HG02610 (cell line): ENCODE data around the gene CYBRD1.
"Not testable (repeated sequence)": the region's sequence is repeated elsewhere in the genome, so short reads cannot be mapped to it uniquely, and the experiment has no call there.

Experiments
- ATAC-seq: cut with Tn5 transposase; IDR thresholded peaks from one replicate; pipeline ENCODE4 v1.9.1; 2021; ENCODE audit warnings: mild to moderate bottlenecking, moderate library complexity; ENCODE audit not compliant: unreplicated experiment

The CYBRD1 gene

DNA sequence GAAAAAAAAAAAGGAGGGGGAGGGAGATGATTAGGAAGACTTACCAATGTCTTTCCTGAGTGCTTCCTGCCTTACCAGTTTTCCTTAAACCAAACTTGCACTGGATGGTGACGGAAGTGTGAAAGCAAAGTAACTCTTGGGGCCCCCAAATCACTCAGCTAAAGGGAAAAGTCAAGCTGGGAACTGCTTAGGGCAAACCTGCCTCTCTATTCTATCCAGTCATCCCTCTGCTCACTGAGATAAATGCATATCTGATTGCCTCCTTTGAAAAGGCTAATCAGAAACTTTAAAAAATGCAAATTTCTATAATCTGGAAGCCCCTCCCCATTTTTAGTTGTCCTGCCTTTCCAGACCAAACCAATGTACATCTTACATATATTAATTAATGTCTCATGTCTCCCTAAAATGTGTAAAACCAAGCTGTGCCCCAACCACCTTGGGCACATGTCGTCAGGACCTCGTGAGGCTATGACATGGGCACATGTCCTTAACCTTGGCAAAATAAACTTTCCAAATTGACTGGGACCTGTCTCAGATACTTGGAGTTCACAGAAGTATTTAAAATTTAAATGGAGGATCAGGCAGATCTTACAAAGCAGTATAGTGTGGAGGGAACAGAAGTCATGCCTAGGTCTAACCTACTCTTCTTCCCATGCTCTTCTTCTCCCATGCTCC is 7.2 kb upstream of the CYBRD1 start:
- ATAC-seq = no peak

DNA sequence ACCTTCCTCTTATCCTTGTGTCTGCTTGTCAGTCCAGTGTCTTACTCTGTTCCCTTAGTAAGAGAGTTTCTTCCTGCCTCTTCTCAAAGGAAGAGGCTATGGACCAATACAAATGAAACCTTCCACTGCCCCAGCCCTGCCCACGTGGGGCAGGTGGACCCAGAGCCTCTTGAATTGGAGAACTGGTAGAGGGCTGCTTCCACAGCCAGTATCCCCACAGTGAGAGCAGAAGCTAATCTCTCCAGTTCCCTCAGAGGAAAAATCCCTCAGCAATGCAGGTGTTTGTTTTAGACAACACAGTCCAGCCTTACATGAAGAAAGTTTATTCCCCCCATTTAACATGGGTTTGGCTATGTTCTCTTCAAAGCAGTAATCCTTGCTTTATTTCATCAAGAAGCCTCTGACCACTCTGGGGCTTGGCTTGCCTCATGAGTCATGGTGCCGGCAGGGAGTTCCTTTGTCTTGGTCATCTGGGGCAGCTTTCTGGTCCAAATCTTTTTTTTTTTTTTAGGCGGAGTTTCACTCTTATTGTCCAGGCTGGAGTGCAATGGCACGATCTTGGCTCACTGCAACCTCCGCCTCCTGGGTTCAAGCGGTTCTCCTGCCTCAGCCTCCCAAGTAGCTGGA is 6.5 kb upstream of the CYBRD1 start:
- no peak for ATAC-seq

DNA sequence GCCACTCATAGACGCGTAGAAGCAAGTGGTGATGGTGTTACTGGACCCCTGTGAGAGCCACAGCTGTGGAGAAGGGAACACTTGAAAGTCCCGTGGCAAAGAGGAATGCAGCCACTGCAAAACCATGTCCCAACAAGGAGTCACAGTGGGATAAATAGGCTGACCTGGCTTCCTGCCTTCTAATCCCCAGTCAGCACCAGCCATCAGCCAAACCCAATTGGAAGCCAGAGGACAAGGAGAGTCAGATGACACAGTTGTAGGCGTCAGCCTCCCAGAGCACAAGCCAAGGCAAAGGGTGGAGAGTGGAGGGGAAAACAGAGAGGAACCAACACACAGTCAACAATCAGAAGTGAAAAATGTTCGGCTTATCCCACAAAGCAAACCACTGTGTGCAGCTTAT is 5.5 kb upstream of the CYBRD1 start:
- ATAC-seq = no peak

DNA sequence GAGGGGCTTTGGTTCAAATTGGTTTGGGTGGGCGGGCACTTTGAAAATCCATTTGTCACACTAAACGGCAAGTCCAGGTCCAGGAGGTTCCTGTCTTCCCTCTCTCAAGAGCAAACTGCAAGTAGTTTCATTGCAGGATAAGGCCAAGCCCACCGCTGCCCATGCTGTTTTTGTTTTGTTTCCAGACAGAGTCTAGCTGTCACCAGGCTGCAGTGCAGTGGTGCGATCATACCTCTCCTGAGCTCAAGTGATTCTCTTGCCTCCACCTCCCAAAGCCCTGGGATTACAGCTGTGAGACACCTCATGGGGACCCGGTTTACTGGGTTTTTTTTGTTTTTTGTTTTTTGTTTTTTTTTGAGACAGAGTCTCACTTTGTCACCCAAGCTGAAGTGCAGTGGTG is 1.8 kb upstream of the CYBRD1 start:
- ATAC-seq = no peak

DNA sequence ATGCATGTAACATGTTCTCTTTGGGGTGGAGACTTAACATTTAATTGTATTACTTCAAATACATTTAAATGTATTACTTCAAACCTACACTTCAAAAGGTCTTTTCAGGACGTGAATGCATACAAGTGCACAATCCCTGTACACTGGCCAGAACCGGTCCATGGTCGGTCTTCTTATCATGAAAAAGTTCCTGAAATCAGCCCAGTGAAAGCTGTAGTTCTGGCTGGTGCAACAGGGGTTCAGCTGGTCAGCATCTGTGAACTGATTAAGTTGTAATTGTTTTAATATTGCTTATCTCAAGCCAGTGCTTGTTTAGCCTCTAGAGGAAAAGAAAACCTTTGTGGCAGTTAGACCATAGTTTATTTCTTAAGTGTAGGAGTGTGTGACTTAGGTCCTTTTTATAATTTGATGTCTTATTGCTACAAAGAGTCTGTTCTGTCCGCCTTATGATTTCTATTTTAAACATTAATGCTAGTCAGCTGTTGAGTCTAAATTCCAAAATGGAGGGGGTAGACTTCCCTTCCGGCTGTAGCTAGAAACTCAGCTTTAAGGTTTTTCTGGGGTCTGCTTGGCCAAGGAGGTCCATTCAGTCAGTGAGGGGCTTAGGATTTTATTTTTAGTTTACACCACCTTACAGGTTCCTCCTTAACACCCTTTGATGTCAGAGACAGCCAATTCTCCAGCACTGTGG is 768 bp upstream of the CYBRD1 start:
- no peak for ATAC-seq

DNA sequence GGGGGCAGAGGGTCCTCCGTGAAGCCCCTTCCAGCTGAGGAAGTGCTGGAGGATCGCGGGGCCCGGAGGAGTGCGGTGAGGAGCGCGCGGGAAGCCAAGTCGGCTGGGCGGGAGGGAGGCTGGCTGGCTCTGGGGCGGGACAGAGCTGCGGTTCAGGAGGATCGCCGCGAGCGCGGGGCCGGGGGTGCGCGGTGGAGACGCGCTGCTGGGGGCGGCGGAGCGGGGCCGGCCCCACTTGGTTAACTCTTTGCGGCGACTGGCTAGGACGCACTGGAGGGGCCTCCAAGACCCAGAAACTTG is 464 bp downstream of the CYBRD1 start:
- no peak for ATAC-seq

DNA sequence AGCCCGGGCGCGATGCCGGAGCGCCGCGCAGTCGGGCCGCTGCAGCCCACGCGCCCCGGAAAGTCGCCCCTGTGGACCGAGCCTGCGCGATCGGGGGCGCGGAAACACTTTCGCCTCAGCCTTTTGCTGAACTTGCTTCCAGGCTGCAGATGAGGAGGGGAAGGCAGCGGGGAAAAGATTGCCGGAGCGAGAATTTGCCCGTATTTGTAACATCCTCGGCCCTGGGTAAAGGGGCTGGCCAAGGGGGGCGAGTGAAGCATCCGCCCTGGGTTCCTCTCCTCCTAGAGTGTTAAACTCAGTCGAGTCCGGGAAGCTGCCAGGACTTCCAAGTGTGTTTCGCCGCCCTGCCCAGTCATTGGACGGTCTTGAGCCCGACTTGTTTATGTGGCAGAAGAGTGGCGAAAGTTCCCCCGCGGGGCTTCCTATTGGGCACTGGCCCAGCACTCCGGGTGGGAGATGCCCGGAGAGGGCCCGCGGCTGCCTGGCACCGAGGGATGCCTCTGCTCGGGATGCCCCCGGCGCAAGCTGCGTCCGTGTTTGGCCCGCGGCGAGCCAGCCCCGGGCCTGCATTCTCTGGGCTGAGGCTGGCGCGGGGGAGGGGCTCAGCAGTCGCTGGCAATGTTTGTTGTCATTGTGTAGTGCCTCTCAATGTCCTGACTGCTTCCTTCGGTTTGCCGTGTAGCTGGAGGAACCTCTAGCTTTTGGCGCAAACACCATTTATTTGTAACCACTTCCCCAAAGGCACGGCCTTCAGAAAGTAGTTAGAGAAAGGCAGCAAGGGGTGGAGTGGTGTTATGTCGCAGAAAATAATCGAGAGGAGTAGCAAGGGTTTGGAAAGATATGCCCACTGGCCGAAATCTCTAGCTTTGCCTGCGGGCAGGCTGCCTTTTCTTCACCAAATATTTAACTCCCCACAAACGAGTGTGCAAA is 1.1 kb downstream of the CYBRD1 start:
- ATAC-seq = no peak

DNA sequence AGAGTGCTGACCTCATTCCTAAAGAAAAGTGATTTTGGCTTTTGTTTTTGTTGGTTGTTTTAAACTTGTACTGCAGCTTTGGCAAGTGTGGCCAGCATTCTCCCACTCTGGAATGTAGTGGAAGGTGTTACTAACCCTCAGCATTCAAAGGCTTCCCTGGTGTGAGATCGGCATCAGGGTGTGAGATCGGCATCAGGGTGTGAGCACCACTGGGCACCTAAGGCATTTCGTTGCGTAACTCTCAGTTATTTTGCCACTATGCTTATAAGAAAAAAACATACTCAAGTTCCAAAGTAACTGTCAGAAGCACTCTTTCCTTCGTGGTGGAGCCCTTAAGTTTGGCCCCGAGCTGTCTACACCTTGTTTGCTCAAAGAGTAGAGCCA is 1.7 kb downstream of the CYBRD1 start:
- ATAC-seq = no peak

DNA sequence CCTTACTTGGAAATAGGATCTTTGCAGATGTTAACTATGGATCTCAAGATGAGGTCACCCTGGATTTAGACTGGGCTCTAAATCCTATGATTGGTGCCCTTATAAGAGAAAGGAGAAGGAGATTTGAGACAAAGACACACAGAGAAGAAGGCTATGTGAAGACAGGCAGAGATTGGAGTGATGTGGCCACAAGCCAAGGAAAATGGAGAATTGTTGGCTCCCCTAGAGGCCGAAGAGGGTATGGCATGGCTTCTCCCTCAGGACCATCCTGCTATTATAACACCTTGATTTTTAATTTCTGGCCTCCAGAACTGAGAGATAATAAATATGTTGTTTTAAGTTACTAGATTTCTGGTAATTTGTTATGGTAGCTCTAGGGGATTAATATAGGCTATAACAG is 7.6 kb downstream of the CYBRD1 start:
- ATAC-seq = no peak

DNA sequence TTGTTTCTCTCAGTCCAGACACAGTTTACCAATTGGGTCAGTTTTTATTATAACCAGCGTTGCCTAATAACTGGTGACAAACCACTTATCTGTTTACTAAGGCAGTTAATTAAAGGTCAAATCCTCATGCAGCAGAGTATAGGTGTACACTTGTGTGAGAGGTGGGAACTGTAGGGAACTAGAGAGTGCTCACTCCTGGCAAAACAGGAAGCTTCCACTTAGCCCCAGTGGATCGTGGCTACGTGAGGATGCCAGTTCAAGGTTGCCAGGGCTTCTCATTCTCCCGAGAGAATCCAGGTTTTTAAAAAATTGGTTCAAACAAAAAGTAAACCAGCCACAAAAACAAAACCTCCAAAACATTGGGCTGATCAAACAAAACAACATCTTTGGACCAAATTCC is 8.1 kb downstream of the CYBRD1 start:
- no peak for ATAC-seq

DNA sequence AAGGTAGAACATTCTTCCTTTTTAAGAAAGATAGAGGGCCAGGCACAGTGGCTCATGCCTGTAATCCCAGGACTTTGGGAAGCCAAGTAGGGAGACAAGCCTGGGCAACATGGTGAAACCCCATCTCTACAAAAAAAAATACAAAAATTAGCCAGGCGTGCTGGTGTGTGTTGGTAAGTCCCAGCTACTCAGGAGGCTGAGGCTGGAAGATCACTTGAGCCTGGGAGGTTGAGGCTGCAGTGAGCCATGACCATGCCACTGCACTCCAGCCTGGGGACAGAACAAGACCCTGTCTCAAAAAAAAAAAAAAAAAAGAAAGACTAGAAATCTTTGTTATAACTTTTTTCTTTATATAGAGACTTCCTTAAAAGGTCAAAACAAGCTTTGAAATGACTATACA is 8.6 kb downstream of the CYBRD1 start:
- peak; percentile 51 for ATAC-seq

DNA sequence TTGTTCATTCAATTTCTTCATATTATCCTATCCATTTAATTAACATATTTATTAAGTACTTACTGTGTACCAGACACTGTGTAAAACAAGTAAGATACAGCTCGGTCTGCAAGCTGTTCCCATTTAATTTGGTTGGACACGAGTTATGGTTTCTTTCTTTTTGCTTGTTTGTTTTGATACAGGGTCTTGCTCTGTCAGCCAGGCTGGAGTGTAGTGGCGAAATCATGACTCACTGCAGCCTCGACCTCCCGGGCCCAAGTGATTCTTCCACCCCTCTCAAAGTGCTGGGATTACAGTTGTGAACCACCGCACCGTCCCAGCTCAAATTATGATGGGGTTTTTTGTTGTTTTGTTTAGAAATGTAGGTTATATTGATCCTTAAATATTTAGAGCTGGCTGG is 9.0 kb downstream of the CYBRD1 start:
- ATAC-seq = peak; percentile 34

DNA sequence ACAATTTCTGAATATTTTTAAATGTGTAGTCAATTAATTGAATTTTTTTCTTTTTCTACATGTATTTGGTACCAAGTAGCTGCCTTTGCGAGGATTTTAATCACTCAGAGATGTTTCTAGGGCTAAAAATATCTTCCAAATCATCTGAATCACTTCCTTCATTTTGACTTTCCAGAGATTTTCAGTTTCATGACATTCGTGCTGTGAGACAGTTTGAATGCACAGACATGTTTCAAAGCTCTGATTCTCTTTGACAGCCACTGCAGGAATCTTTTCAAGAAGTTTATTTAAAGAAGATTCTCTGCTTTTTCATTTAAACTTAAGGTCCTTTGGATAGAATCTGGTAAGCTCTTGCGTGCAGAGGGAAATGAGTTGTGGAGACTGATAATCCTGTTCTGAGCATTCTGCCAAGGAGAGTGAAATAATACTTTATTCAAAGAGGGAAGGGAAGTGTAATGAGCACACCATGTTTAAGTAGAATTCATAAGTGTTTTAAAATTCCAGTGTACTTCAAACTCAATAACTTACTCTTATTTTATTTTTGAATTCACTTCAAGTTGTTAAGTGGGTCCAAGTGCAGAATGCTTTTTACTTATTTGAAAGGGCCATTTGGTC is 9.7 kb downstream of the CYBRD1 start:
- no peak for ATAC-seq

DNA sequence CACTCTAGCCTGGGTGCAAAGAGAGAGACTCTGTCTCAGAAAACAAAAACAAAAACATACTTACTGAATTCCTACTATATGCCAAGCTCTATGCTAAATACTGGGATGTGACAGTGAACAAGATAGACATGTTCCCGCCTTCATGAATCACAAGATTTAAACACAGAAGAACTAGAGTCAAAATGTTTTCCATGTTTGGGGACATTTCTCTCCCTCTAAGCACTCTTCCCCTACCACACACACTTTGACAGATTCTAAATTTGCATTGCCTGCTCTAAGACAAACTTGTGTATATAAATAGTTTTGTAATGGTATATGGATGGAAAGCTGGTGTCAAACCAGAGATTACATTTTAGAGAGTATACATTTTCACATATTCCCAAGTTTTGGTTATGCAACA is 11.1 kb downstream of the CYBRD1 start:
- no peak for ATAC-seq

DNA sequence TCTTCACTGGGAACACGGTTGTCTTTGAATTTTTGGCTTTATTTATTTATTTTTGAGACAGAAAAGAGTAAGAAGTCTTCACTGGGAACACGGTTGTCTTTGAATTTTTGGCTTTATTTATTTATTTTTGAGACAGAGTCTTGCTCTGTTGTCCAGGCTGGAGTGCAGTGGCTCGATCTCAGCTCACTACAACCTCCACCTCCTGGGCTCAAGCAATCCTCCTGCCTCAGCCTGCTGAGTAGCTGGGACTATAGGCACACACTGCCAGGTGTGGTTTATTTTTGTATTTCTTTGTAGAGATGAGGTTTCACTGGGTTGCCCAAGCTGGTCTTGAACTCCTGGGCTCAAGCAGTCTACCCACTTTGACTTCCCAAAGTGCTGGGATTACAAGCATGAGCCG is 13.3 kb downstream of the CYBRD1 start:
- ATAC-seq = not testable (repeated sequence)

DNA sequence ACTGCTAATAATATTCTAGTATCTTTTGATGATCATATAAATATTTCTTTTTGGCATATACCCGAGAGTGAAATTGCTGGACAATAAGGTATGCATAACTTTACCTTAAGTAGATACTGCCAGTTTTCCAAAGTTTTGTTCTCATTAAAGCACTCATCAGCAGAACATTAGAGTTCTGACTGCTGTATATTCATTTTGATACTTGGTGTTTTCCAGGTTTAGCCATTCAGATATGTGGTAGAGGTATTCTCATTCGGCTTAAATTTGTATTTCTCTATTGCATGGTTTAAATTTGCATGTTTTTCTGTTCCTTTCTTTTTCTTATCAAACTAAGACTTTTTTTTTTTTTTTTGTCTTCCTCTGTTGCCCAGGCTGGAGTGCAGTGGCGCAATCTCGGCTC is 18.2 kb downstream of the CYBRD1 start:
- ATAC-seq = peak; percentile 87

DNA sequence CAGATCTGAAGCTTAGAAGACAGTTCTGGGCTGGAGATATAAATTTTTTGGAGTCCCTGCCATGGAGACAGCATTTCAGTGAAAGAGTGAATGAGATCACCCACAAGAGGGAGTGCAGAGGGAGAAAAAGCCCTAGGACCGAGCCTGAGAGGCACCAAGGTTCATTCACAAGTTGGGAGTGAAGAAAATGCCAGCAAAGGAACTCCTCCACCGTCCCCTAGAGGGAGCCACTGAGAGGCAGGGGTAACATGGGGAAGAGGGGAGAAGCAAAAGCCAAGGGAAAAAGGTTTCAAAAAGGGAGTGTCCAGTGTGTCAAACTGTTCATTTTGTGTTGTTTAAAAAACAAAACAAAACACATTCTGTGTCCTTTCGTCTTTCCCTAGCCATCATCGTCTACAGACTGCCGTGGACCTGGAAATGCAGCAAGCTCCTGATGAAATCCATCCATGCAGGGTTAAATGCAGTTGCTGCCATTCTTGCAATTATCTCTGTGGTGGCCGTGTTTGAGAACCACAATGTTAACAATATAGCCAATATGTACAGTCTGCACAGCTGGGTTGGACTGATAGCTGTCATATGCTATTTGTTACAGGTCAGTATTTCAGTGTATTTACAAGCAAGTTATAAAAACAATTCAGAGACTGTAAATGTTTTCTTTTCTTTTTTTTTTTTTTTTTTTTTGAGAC is 19.1 kb downstream of the CYBRD1 start:
- ATAC-seq = no peak

DNA sequence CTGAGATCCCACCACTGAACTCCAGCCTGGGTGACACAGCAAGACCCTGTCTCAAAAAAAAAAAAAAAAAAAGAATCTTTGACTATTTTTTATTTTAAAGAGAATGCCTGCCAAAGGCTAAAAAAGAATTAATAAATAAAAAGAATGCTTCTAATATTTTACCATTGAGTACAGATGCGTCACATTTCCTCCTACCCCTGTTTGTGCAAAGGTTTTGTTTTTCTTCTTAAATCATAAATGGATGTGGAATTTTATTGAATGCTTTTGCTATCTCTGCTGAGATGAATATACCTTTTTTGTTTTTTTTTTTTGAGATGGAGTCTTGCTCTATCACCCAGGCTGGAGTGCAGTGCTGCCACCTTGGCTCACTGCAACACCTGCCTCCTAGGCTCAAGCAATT is 22.8 kb downstream of the CYBRD1 start:
- ATAC-seq = no peak

DNA sequence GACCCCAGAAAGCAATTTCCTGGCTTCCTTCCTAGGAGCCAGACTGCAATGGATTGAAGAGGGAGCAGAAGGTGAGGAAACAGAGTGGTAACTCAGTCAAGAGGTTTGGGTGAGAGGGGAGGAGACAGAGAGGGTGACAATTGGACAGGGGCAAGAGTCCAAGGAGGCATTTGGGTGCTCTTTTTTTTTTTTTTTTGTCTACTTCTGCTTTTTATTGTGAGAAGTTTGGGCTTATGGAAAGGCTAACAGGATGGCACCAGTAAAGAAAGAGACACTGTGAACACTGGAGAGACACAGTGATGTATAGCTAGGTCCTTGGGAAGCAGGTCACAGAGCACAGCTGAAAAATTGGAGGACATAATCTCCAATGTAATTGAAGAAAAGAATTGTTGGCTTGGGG is 25.0 kb downstream of the CYBRD1 start:
- no peak for ATAC-seq

DNA sequence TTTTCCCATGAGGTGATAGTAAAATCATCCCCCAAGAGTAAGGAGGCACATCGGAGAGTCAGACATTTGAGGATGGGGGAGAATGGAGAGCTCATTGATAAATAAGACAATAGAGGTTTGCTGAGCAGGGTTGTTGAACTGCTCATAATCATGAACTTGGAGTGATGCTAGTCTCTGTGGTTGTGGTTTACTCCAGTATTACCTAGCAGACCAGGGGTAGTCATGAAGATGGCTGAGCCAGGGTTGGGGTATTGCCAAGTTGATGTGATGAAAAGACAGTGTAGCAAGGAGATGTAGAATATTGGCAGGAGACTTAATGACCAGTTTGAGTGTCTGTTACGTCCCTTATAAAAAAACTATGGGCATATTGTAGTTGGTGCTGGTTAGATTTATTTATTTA is 25.4 kb downstream of the CYBRD1 start:
- ATAC-seq = peak; percentile 65

DNA sequence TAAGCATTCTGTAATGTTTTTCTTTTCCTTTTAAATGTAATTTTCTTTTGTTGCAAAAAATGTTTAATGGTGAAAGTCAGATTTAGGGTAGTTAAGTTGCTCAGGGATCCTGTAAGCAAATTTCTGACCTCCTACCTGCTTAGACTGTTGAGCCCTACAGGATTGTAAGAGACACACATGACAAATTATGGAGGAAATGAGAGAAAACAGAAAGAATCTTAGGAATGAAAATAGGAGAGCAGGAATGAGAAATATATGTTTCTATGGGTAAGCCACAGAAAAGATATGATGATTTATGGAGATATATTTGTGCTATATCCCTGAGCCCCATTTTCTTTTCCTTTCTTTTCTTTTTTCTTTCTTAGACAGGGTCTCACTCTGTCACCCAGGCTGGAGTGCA is 28.3 kb downstream of the CYBRD1 start:
- no peak for ATAC-seq
